Stimulated activated CD4-positive, alpha-beta T cell treated with anti-CD3 and anti-CD28 coated beads, Interleukin-4, amount 100 ng/mL, for 48 hours (primary cell): ENCODE measurements around the gene MS4A4A.
"Not testable (repeated sequence)": the region's sequence is repeated elsewhere in the genome, so short reads cannot be mapped to it uniquely, and the experiment has no call there.

Experiments
- DNase-seq, 2 donors: peaks; one replicate each; pipeline ENCODE4 v3.0.0-alpha.2; 2020; ENCODE audit warnings: low read depth in 2 of 2

Gene MS4A4A

GRCh38 chr11:60301884-60302283 lies 21.4 kb downstream of the MS4A4A start:
- not testable (repeated sequence) for DNase-seq

- no peak for DNase-seq
Observed at GRCh38 chr11:60303661-60304060, 23.2 kb downstream of the MS4A4A start.

- DNase-seq, result no peak
Observed at GRCh38 chr11:60305906-60306619, 25.6 kb downstream of the MS4A4A start.

GRCh38 chr11:60307507-60308195 lies 27.2 kb downstream of the MS4A4A start:
- DNase-seq, result no peak

GRCh38 chr11:60310407-60310998 lies 30.0 kb downstream of the MS4A4A start:
- DNase-seq, result no peak

GRCh38 chr11:60314635-60315321 lies 34.3 kb downstream of the MS4A4A start:
- no peak for DNase-seq

- no peak for DNase-seq
Observed at GRCh38 chr11:60315871-60316270, 35.4 kb downstream of the MS4A4A start.

- DNase-seq, result no peak
Observed at GRCh38 chr11:60316317-60316716, 35.9 kb downstream of the MS4A4A start.

GRCh38 chr11:60318726-60319125 lies 38.3 kb downstream of the MS4A4A start:
- no peak for DNase-seq

GRCh38 chr11:60321051-60321450 lies 40.6 kb downstream of the MS4A4A start:
- no peak for DNase-seq

GRCh38 chr11:60326955-60327354 lies 46.5 kb downstream of the MS4A4A start, which contains the start of gene MS4A6E:
MS4A6E (plus strand) TSS chr11:60327255; CDS start chr11:60334896, 7,641 bp downstream.
- DNase-seq, result no peak

- no peak for DNase-seq
Observed at GRCh38 chr11:60328460-60328859, 48.0 kb downstream of the MS4A4A start.

GRCh38 chr11:60332846-60333245 lies 52.4 kb downstream of the MS4A4A start:
- DNase-seq, result no peak

GRCh38 chr11:60334005-60334620 lies 53.6 kb downstream of the MS4A4A start:
- peak; percentile 58 to 70 for DNase-seq

- DNase-seq, result no peak
Observed at GRCh38 chr11:60336767-60337391, 56.4 kb downstream of the MS4A4A start.

GRCh38 chr11:60338053-60338452 lies 57.6 kb downstream of the MS4A4A start:
- no peak for DNase-seq

GRCh38 chr11:60339356-60339755 lies 58.9 kb downstream of the MS4A4A start:
- DNase-seq, result no peak

GRCh38 chr11:60343094-60343704 lies 62.7 kb downstream of the MS4A4A start:
- no peak for DNase-seq

- DNase-seq, result no peak
Observed at GRCh38 chr11:60344146-60344545, 63.7 kb downstream of the MS4A4A start.

- peak in 1 of 2 donors; percentile 11 for DNase-seq
Observed at GRCh38 chr11:60345489-60345888, 65.0 kb downstream of the MS4A4A start.
